Neuronal stem cell (in vitro differentiated cells): ENCODE measurements around the gene STX4.
A peak's percentile ranks its signal among the peaks of the same experiment; 100 is the strongest.

ENCODE experiments used
- DNase-seq: peaks from one replicate; pipeline ENCODE4 v3.0.0-alpha.2; 2013; ENCODE audit warnings: low spot score
- H2AFZ ChIP-seq: one replicate; pipeline ENCODE4 v1.6.1; 2013; ENCODE audit warnings: mild to moderate bottlenecking, low read length, inconsistent platforms
- H2AK5ac ChIP-seq: 2 replicates; pipeline ENCODE4 v1.6.1; 2013; ENCODE audit warnings: low read depth, mild to moderate bottlenecking, inconsistent platforms, low read length, moderate library complexity, mixed read lengths
- H2BK120ac ChIP-seq: 2 replicates; pipeline ENCODE4 v1.6.1; 2013; ENCODE audit warnings: low read depth, mild to moderate bottlenecking, inconsistent platforms, low read length, moderate library complexity, mixed read lengths
- H2BK12ac ChIP-seq: one replicate; pipeline ENCODE4 v1.6.1; 2013; ENCODE audit warnings: low read length, inconsistent platforms
- H2BK15ac ChIP-seq: 2 replicates; pipeline ENCODE4 v1.6.1; 2013; ENCODE audit warnings: mild to moderate bottlenecking, low read length, inconsistent platforms, mixed read lengths
- H2BK5ac ChIP-seq: one replicate; pipeline ENCODE4 v1.6.1; 2013; ENCODE audit warnings: inconsistent platforms, mild to moderate bottlenecking, low read length, moderate library complexity
- H3K14ac ChIP-seq: one replicate; pipeline ENCODE4 v1.6.1; 2013; ENCODE audit warnings: low read length, inconsistent platforms
- H3K18ac ChIP-seq: 2 replicates; pipeline ENCODE4 v1.6.1; 2013; ENCODE audit warnings: low read length, inconsistent platforms
- H3K23ac ChIP-seq: 2 replicates; pipeline ENCODE4 v1.6.1; 2013; ENCODE audit warnings: low read depth, mild to moderate bottlenecking, mixed read lengths, low read length, inconsistent platforms; ENCODE audit not compliant: poor library complexity
- H3K27ac ChIP-seq: replicated peaks from 3 replicates; pipeline ENCODE4 v1.5.1; 2013; ENCODE audit warnings: low read length, inconsistent platforms
- H3K27me3 ChIP-seq, 3 experiments: 2 replicates each; pipeline ENCODE4 v1.6.1; 2013; ENCODE audit warnings: low read length in 3 of 3, mild to moderate bottlenecking in 2 of 3, inconsistent platforms in 1 of 3, low read depth in 1 of 3, mixed read lengths in 1 of 3, moderate library complexity in 1 of 3; ENCODE audit not compliant: control insufficient read depth in 3 of 3, insufficient read depth in 3 of 3
- H3K36me3 ChIP-seq, 2 donors: replicated peaks in 1 of 2; 2 replicates each; pipeline ENCODE4 v1.6.1; 2013; ENCODE audit warnings: low read length in 2 of 2; ENCODE audit not compliant: control insufficient read depth in 2 of 2, insufficient read depth in 2 of 2
- H3K4ac ChIP-seq: 2 replicates; pipeline ENCODE4 v1.6.1; 2013; ENCODE audit warnings: inconsistent platforms, mild to moderate bottlenecking, low read length, moderate library complexity
- H3K4me1 ChIP-seq, 2 donors: 1 replicate in 1 of 2; 2 replicates in 1 of 2; pipeline ENCODE4 v1.6.1; 2013; ENCODE audit warnings: low read length in 2 of 2, low read depth in 1 of 2; ENCODE audit not compliant: control insufficient read depth in 2 of 2, insufficient read depth in 1 of 2
- H3K4me2 ChIP-seq: one replicate; pipeline ENCODE4 v1.6.1; 2013; ENCODE audit warnings: mild to moderate bottlenecking, low read length, inconsistent platforms; ENCODE audit not compliant: insufficient read depth, poor library complexity, severe bottlenecking
- H3K4me3 ChIP-seq, 2 donors: 2 replicates each; pipeline ENCODE4 v1.5.1; 2013; ENCODE audit warnings: low read length in 2 of 2, mild to moderate bottlenecking in 2 of 2, inconsistent platforms in 1 of 2, moderate library complexity in 1 of 2
- H3K79me1 ChIP-seq: one replicate; pipeline ENCODE4 v1.6.1; 2013; ENCODE audit warnings: low read depth, mild to moderate bottlenecking, inconsistent platforms, low read length, moderate library complexity
- H3K9ac ChIP-seq: one replicate; pipeline ENCODE4 v1.6.1; 2013; ENCODE audit warnings: mild to moderate bottlenecking, low read depth, low read length, inconsistent platforms; ENCODE audit not compliant: poor library complexity
- H3K9me3 ChIP-seq, 2 donors: replicated peaks in 1 of 2; 2 replicates each; pipeline versions ENCODE3 to v1.6.1; 2013; ENCODE audit warnings: low read length in 2 of 2, mild to moderate bottlenecking in 2 of 2, inconsistent platforms in 1 of 2, low read depth in 1 of 2, mixed read lengths in 1 of 2, moderate library complexity in 1 of 2; ENCODE audit not compliant: control insufficient read depth in 2 of 2, insufficient read depth in 1 of 2
- H4K8ac ChIP-seq: one replicate; pipeline ENCODE4 v1.6.1; 2013; ENCODE audit warnings: low read depth, mild to moderate bottlenecking, inconsistent platforms, low read length, moderate library complexity
- H4K91ac ChIP-seq: one replicate; pipeline ENCODE4 v1.6.1; 2013; ENCODE audit warnings: low read length, low read depth, mild to moderate bottlenecking, inconsistent platforms; ENCODE audit not compliant: poor library complexity
- WGBS, 2 donors: extraction: QIAGEN DNeasy Blood & Tissue Kit; methylation state at CpG; one replicate each; pipeline ENCODE4 v1.1.7; 2013; ENCODE audit warnings: missing lambda C conversion rate in 2 of 2, mixed read lengths in 1 of 2; ENCODE audit not compliant: insufficient read length in 2 of 2, insufficient replicate concordance in 1 of 2; ENCODE audit errors: extremely low coverage in 2 of 2; 5-methylcytosine and 5-hydroxymethylcytosine counted together

STX4 gene

DNA sequence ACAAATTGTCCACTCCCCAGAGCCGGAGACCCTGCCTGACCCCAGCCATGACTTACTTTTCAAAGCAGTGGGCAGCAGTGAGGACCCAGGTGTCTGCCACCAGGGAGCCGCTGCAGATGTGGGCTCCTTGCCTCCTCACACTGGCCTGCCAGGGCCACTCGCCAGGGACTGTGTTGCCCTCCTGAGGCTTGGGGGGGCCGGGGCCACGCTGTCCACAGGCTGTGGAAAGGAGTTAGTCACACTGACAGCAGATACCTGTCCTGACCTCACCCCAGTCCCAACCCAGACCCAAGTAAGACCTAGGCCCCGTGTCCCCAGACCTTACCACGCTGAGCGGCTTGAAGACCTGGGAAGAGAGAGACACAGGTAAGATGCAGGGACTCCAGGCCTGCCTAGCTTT lies 54.1 kb downstream of the STX4 start:
- H3K9ac ChIP-seq = no peak overlapping the region
- H3K79me1 ChIP-seq = no peaks in the 10 kb centered on the region
- no peak overlapping the region for H4K8ac ChIP-seq
- H3K18ac ChIP-seq = no peak overlapping the region
- no peak for DNase-seq
- no peak overlapping the region for H3K14ac ChIP-seq
- H3K4ac ChIP-seq = no peak overlapping the region
- H3K23ac ChIP-seq = no peak overlapping the region
- H4K91ac ChIP-seq = no peak overlapping the region
- no peak overlapping the region for H2AK5ac ChIP-seq
- no peak overlapping the region for H3K4me2 ChIP-seq
- no peak overlapping the region for H2BK12ac ChIP-seq
- peaks cover 0 to 2% of the 10 kb centered on the region in 2 donors for H3K9me3 ChIP-seq
- H3K36me3 ChIP-seq = peaks cover 23 to 51% of the 10 kb centered on the region in 2 donors
- H2BK5ac ChIP-seq = no peak overlapping the region
- no peak overlapping the region for H3K4me3 ChIP-seq
- WGBS, 2 donors = no CpG with 5 or more reads among the region's 8 CpGs
- no peak overlapping the region for H2AFZ ChIP-seq
- no peaks in the 10 kb centered on the region for H3K27me3 ChIP-seq
- H3K27ac ChIP-seq = no peak overlapping the region
- H3K4me1 ChIP-seq = no peaks in the 10 kb centered on the region
- H2BK15ac ChIP-seq = no peak overlapping the region
- H2BK120ac ChIP-seq = no peak overlapping the region

DNA sequence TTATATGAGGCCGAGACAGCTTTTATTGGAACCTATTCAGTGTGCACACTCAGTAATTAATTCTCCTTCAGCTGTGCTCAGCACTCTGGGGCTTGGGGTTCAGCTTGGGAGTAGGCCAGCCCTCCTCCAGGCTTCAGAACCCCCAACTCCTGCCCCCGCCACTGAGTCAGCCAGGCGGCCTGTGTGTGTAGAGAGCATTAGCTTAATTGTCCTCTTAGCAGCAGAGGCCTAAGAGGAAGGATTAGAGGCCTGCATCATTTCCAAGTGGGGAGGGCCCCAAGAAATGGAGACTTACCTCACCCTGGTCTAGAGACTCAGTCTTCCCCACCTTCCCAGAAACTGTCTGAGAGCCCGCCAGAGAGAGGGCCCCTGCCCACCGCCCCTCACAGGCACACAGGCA lies 54.6 kb downstream of the STX4 start:
- Histone ChIP-seq H3K27ac (no peak overlapping the region), H2BK15ac (no peak overlapping the region), H2AFZ (no peak overlapping the region), H3K9me3 (peaks cover 0 to 2% of the 10 kb centered on the region in 2 donors), H3K23ac (no peak overlapping the region), H3K18ac (no peak overlapping the region), H3K14ac (no peak overlapping the region), H3K4me1 (peaks cover 0 to 2% of the 10 kb centered on the region in 2 donors), H2BK12ac (no peak overlapping the region), H4K8ac (no peak overlapping the region), H3K4me3 (no peak overlapping the region), H3K27me3 (no peaks in the 10 kb centered on the region), H3K4me2 (no peak overlapping the region), H2BK5ac (no peak overlapping the region), H3K9ac (no peak overlapping the region), H2BK120ac (no peak overlapping the region), H3K4ac (no peak overlapping the region), H3K79me1 (peaks cover 3% of the 10 kb centered on the region), H2AK5ac (no peak overlapping the region), H3K36me3 (peaks cover 20 to 49% of the 10 kb centered on the region in 2 donors), H4K91ac (no peak overlapping the region)
- WGBS, 2 donors = no CpG with 5 or more reads among the region's 5 CpGs
- no peak for DNase-seq

DNA sequence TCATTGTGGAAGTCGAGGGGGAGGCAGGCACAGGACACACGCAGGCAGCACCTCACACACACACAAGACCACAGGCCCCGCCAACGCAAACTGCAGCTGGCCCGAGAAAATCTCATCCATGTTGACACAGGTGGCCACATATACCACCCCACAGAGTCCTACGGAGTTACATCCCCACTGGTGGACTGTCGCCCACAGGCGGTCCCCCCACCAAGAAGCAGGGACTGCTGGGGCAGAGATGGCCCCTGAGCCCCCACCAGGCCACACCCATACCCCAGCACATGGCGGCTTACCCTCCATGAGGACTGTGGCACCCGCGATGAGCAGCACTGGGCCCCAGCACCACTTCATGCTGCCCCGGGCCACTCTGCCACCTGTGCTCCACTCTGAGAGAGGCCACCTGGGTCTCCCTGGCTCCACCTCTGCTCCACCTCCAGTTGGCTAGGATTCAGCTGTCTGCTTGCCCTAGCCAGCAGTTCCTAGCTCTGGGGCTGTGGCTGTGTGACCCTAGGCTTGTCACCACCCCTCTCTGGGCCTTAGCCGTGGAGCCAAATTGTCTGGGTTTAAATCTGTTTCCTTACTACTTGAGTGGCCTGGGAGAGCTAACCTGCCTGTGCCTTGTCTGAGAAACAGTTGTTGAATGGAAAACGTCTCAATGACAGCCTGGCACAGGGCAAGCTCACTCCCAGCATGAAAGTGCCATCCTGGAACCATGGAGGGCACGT lies 55.3 kb downstream of the STX4 start, which contains the start of gene PRSS53:
TSS of gene PRSS53 (minus strand) at position 485 of the 725 bp plus-strand sequence. CDS start at position 351, 134 bp downstream.
- Histone ChIP-seq H3K18ac (no peak within 1 kb of the TSS), H3K14ac (no peak within 1 kb of the TSS), H4K91ac (no peak within 1 kb of the TSS), H3K9ac (no peak within 1 kb of the TSS), H3K4ac (peak within 1 kb of the TSS; percentile 53), H3K4me3 (no peak within 1 kb of the TSS), H3K27ac (no peak within 1 kb of the TSS), H4K8ac (peak within 1 kb of the TSS; percentile 43), H3K27me3 (no peaks in the 10 kb centered on the region), H2BK120ac (no peak within 1 kb of the TSS), H3K9me3 (peaks cover 0 to 2% of the 10 kb centered on the region in 2 donors), H2AFZ (no peak within 1 kb of the TSS), H3K36me3 (peaks cover 19 to 42% of the 10 kb centered on the region in 2 donors), H2BK15ac (no peak within 1 kb of the TSS), H2AK5ac (no peak within 1 kb of the TSS), H2BK12ac (no peak within 1 kb of the TSS), H3K79me1 (peaks cover 5% of the 10 kb centered on the region), H3K4me2 (no peak within 1 kb of the TSS), H2BK5ac (no peak within 1 kb of the TSS), H3K4me1 (peaks cover 0 to 6% of the 10 kb centered on the region in 2 donors), H3K23ac (no peak within 1 kb of the TSS)
- DNase-seq = no peak
- no CpG with 5 or more reads among the region's 15 CpGs for WGBS, 2 donors

DNA sequence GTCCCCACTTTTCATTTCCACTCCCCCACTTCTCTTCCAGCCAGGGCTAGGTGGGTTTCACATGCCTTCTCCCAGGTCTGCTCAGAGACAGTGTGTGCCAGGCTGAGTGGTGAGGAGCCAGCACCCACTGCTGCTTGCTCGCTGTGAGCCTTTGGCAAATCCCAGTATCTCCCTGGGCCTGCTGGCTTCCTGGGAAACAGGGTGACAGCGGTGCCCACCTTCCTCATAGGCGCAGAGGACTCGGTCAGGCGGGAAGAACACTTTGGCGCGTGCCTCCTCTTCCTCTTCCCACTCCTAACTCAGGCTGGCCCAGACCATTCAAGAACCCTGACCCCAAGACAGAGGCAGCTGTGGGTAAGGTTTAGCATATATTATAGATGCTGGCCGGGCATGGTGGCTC lies 55.8 kb downstream of the STX4 start:
- Histone ChIP-seq H3K4me1 (peaks cover 0 to 6% of the 10 kb centered on the region in 2 donors), H2BK120ac (no peak overlapping the region), H3K36me3 (peaks cover 19 to 36% of the 10 kb centered on the region in 2 donors), H3K4me3 (no peak overlapping the region), H2BK12ac (no peak overlapping the region), H3K79me1 (peaks cover 5% of the 10 kb centered on the region), H3K27me3 (no peaks in the 10 kb centered on the region), H3K14ac (no peak overlapping the region), H2BK15ac (no peak overlapping the region), H3K9ac (no peak overlapping the region), H3K4ac (peak overlapping the region; percentile 53), H4K8ac (peak overlapping the region; percentile 43), H3K27ac (no peak overlapping the region), H3K23ac (no peak overlapping the region), H2AK5ac (no peak overlapping the region), H3K9me3 (peaks cover 0 to 2% of the 10 kb centered on the region in 2 donors), H3K4me2 (no peak overlapping the region), H4K91ac (no peak overlapping the region), H2BK5ac (no peak overlapping the region), H2AFZ (no peak overlapping the region), H3K18ac (no peak overlapping the region)
- DNase-seq = no peak
- no CpG with 5 or more reads among the region's 8 CpGs for WGBS, 2 donors
